Naive thymus-derived CD4-positive, alpha-beta T cell (primary cell): ENCODE results near the gene CAMK2A. TPM values are rescaled to one million over a fixed set of nuclear protein-coding genes. Genes with fewer than 3 reads are reported as not detected.

ENCODE experiments used
- ATAC-seq: fragments of 150-1000 bp; cut with Tn5 transposase; 2 replicates; pipeline ENCODE4 v1.10.0; 2021; ENCODE audit warnings: mild to moderate bottlenecking, moderate library complexity
- CTCF ChIA-PET: fragments of 350-600 bp; sonication (Branson Sonifier 250); formaldehyde crosslinking; loops from one replicate; lab custom pipeline; 2021; ENCODE audit warnings: antibody characterized with exemption; lab: Charles Lee
- POLR2A ChIA-PET: fragments of 350-600 bp; sonication (Branson Sonifier 250); formaldehyde crosslinking; loops from one replicate; lab custom pipeline; 2021; ENCODE audit warnings: antibody characterized with exemption, inconsistent platforms; lab: Charles Lee
- DNase-seq, 9 donors: peaks; one replicate each; pipeline versions ENCODE4 v3.0.0 to v3.0.0-alpha.2; 2020 to 2022; ENCODE audit warnings: mixed read lengths in 1 of 9
- H3K27ac ChIP-seq: one replicate; pipeline ENCODE4 v1.7.0; 2013; ENCODE audit warnings: mild to moderate bottlenecking, low read depth, low read length, moderate library complexity
- H3K27me3 ChIP-seq, 2 donors: one replicate each; pipeline ENCODE4 v1.7.0; 2013; ENCODE audit warnings: low read length in 2 of 2, mild to moderate bottlenecking in 2 of 2, moderate library complexity in 2 of 2; ENCODE audit not compliant: control insufficient read depth in 2 of 2, insufficient read depth in 2 of 2
- H3K36me3 ChIP-seq, 3 experiments: 1 replicate in 2 of 3; 2 replicates in 1 of 3; pipeline ENCODE4 v1.7.0; 2013; ENCODE audit warnings: low read length in 3 of 3, mild to moderate bottlenecking in 3 of 3, moderate library complexity in 1 of 3; ENCODE audit not compliant: insufficient read depth in 3 of 3, control insufficient read depth in 2 of 3
- H3K4me1 ChIP-seq, 2 donors: one replicate each; pipeline ENCODE4 v1.7.0; 2013; ENCODE audit warnings: low read length in 2 of 2, mild to moderate bottlenecking in 2 of 2, moderate library complexity in 1 of 2; ENCODE audit not compliant: control insufficient read depth in 2 of 2, insufficient read depth in 2 of 2
- H3K4me3 ChIP-seq: 2 replicates; pipeline ENCODE4 v1.7.0; 2013; ENCODE audit warnings: mild to moderate bottlenecking, low read length
- H3K9me3 ChIP-seq, 3 experiments: 1 replicate in 2 of 3; 2 replicates in 1 of 3; pipeline ENCODE4 v1.7.0; 2013; ENCODE audit warnings: low read length in 3 of 3; ENCODE audit not compliant: control insufficient read depth in 2 of 3
- H3K27ac Mint-ChIP-seq, 9 donors: one replicate each; pipeline ENCODE4 v1.8.0; 2020 to 2022; ENCODE audit warnings: mixed read lengths in 9 of 9, mild to moderate bottlenecking in 8 of 9, moderate library complexity in 5 of 9, inconsistent platforms in 2 of 9
- H3K27me3 Mint-ChIP-seq, 5 donors: one replicate each; pipeline ENCODE4 v1.8.0; 2021 to 2022; ENCODE audit warnings: mixed read lengths in 5 of 5, mild to moderate bottlenecking in 1 of 5
- H3K36me3 Mint-ChIP-seq, 5 donors: one replicate each; pipeline ENCODE4 v1.8.0; 2020 to 2022; ENCODE audit warnings: mixed read lengths in 5 of 5, mild to moderate bottlenecking in 3 of 5, inconsistent platforms in 1 of 5
- H3K4me1 Mint-ChIP-seq, 7 donors: one replicate each; pipeline ENCODE4 v1.8.0; 2020 to 2022; ENCODE audit warnings: mixed read lengths in 7 of 7, mild to moderate bottlenecking in 3 of 7, inconsistent platforms in 1 of 7
- H3K4me3 Mint-ChIP-seq, 10 donors: one replicate each; pipeline ENCODE4 v1.8.0; 2020 to 2022; ENCODE audit warnings: mild to moderate bottlenecking in 10 of 10, mixed read lengths in 10 of 10, moderate library complexity in 6 of 10, inconsistent platforms in 2 of 10
- H3K9me3 Mint-ChIP-seq, 11 donors: one replicate each; pipeline ENCODE4 v1.8.0; 2020 to 2022; ENCODE audit warnings: mixed read lengths in 11 of 11, mild to moderate bottlenecking in 4 of 11, inconsistent platforms in 1 of 11, moderate library complexity in 1 of 11
- intact Hi-C, 2 donors: fragments of 100-400 bp; cut with micrococcal nuclease; formaldehyde crosslinking; loops; one replicate each; pipeline ENCODE4 v1.15.1; 2023
- polyA plus RNA-seq, 2 donors: library from polyadenylated mRNA; unstranded; fragments of 300-500 nt; fragmentation: Illumina TruSeq; gene quantifications; one replicate each; pipeline ENCODE4 v1.2.3, GENCODE V29; 2021
- total RNA-seq, 6 experiments: library from RNA in 5 of 6; stranded (reverse) in 5 of 6; gene quantifications; 1 replicate in 5 of 6; 2 replicates in 1 of 6; pipeline ENCODE4 v1.2.3 and lab custom pipeline; 2021 to 2026

Gene CAMK2A
- total and polyA plus RNA-seq, 7 experiments from 2014 or later, result not detected

GRCh38 chr5:150174285-150174684, 115.3 kb downstream of the CAMK2A start:
- DNase-seq (no peak), ATAC-seq (no peak)
- Mint-ChIP-seq H3K27me3 (peaks cover 15 to 45% (median 31%) of the 10 kb centered on the region in 5 donors), H3K4me3 (no peak overlapping the region), H3K4me1 (peaks cover 0 to 3% (median 0%) of the 10 kb centered on the region in 7 donors), H3K9me3 (no peaks in the 10 kb centered on the region), H3K36me3 (no peaks in the 10 kb centered on the region), H3K27ac (no peak overlapping the region)
- H3K4me1 ChIP-seq, result no peaks in the 10 kb centered on the region
- no peak overlapping the region for H3K4me3 ChIP-seq
- ChIA-PET POLR2A (no interaction called here), CTCF (no interaction called here)
- intact Hi-C loops, result no loop called here
- H3K27me3 ChIP-seq, result no peaks in the 10 kb centered on the region
- H3K9me3 ChIP-seq, result no peaks in the 10 kb centered on the region
- H3K27ac ChIP-seq, result no peak overlapping the region
- H3K36me3 ChIP-seq, result no peaks in the 10 kb centered on the region

DNA sequence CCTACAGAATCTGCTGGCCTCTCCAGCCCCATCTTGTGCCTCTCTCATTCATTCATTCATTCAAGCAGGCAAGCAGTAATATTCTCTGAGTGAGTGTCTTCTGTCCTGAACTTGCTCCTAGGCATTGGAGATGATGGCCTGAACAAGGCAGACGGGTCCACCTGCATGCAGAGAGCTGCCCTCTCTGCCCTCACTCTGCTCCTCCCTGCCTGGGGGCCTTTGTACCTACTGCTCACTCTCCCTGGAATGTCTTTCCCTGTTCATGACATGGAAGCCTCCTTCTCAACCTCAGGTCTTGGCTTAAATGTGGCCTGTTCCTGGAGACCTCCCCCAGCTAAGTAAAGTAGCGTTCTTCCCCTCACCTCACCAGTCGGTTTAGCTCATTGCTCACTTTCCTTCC, 116.4 kb downstream of the CAMK2A start:
- intact Hi-C loops, result no loop called here
- no peak overlapping the region for H3K27ac Mint-ChIP-seq
- DNase-seq, result no peak
- Histone ChIP-seq H3K27ac (no peak overlapping the region), H3K4me3 (no peak overlapping the region), H3K27me3 (no peaks in the 10 kb centered on the region), H3K9me3 (no peaks in the 10 kb centered on the region), H3K4me1 (no peaks in the 10 kb centered on the region), H3K36me3 (no peaks in the 10 kb centered on the region)
- H3K36me3 Mint-ChIP-seq, result no peaks in the 10 kb centered on the region
- H3K27me3 Mint-ChIP-seq, result peaks cover 24 to 56% (median 41%) of the 10 kb centered on the region in 5 donors
- no peaks in the 10 kb centered on the region for H3K9me3 Mint-ChIP-seq
- H3K4me1 Mint-ChIP-seq, result peaks cover 0 to 3% (median 0%) of the 10 kb centered on the region in 7 donors
- ChIA-PET CTCF (no interaction called here), POLR2A (no interaction called here)
- H3K4me3 Mint-ChIP-seq, result no peak overlapping the region
- ATAC-seq, result no peak

GRCh38 chr5:150172556-150172955, 117.0 kb downstream of the CAMK2A start:
- ChIA-PET CTCF (no interaction called here), POLR2A (no interaction called here)
- Histone ChIP-seq H3K36me3 (no peaks in the 10 kb centered on the region), H3K4me3 (no peak overlapping the region), H3K27ac (no peak overlapping the region), H3K4me1 (no peaks in the 10 kb centered on the region), H3K9me3 (no peaks in the 10 kb centered on the region), H3K27me3 (no peaks in the 10 kb centered on the region)
- intact Hi-C loops, result no loop called here
- Mint-ChIP-seq H3K36me3 (no peaks in the 10 kb centered on the region), H3K27me3 (peaks cover 30 to 60% (median 45%) of the 10 kb centered on the region in 5 donors), H3K27ac (no peak overlapping the region), H3K4me1 (peaks cover 0 to 3% (median 0%) of the 10 kb centered on the region in 7 donors), H3K4me3 (no peak overlapping the region), H3K9me3 (no peaks in the 10 kb centered on the region)
- no peak for DNase-seq
- no peak for ATAC-seq

- H3K9me3 ChIP-seq, result no peaks in the 10 kb centered on the region
- no peak for ATAC-seq
These were observed 117.4 kb downstream of the CAMK2A start for GRCh38 chr5:150172145-150172544.

More at GRCh38 chr5:150172145-150172544, 117.4 kb downstream of the CAMK2A start:
- Mint-ChIP-seq H3K4me3 (no peak overlapping the region), H3K4me1 (peaks cover 0 to 3% (median 0%) of the 10 kb centered on the region in 7 donors), H3K9me3 (no peaks in the 10 kb centered on the region), H3K36me3 (no peaks in the 10 kb centered on the region), H3K27ac (no peak overlapping the region), H3K27me3 (peaks cover 33 to 64% (median 48%) of the 10 kb centered on the region in 5 donors)
- H3K27me3 ChIP-seq, result no peaks in the 10 kb centered on the region
- CTCF ChIA-PET, result no interaction called here
- intact Hi-C loops, result no loop called here
- POLR2A ChIA-PET, result no interaction called here
- DNase-seq, result no peak
- H3K27ac ChIP-seq, result no peak overlapping the region
- no peak overlapping the region for H3K4me3 ChIP-seq
- no peaks in the 10 kb centered on the region for H3K36me3 ChIP-seq
- no peaks in the 10 kb centered on the region for H3K4me1 ChIP-seq

Other genes starting within 250 kb of the CAMK2A start
- gene CSF1R, start 203.2 kb downstream of the CAMK2A start, total RNA-seq, result 10 to 100 TPM in 1 of 5 experiments, 1 to 10 TPM in 3, under 1 TPM in 1; 0.36 to 92.4 (median 6.4) TPM
- under 1 TPM; 0.09 to 0.72 TPM for gene CSF1R, start 203.2 kb downstream of the CAMK2A start, polyA plus RNA-seq
- 1 to 10 TPM in 2 of 5 experiments, under 1 TPM in 1, not detected in 2; 0.64 to 8.5 (median 5.1) TPM for gene PDGFRB, start 133.9 kb downstream of the CAMK2A start, total RNA-seq
- under 1 TPM in 1 of 2 donors, not detected in 1; 0.37 TPM for gene PDGFRB, start 133.9 kb downstream of the CAMK2A start, polyA plus RNA-seq
- not detected for gene CDX1, start 123.0 kb downstream of the CAMK2A start, total RNA-seq
- not detected for gene CDX1, start 123.0 kb downstream of the CAMK2A start, polyA plus RNA-seq
- gene SLC6A7, start 99.7 kb downstream of the CAMK2A start, total RNA-seq, result not detected
- gene SLC6A7, start 99.7 kb downstream of the CAMK2A start, polyA plus RNA-seq, result not detected
- gene ARSI, start 13.1 kb upstream of the CAMK2A start, total RNA-seq, result 1 to 10 TPM in 1 of 5 experiments, not detected in 4; 1.6 TPM
- gene ARSI, start 13.1 kb upstream of the CAMK2A start, polyA plus RNA-seq, result not detected
- 10 to 100 TPM; 45.9 to 60.0 (median 54.6) TPM for gene TCOF1, start 67.9 kb upstream of the CAMK2A start, total RNA-seq
- 10 to 100 TPM in 1 of 2 donors, 1 to 10 TPM in 1; 3.9 to 27.0 TPM for gene TCOF1, start 67.9 kb upstream of the CAMK2A start, polyA plus RNA-seq
- gene CD74, start 123.1 kb upstream of the CAMK2A start, total RNA-seq, result 1,000 to 10,000 TPM in 1 of 5 experiments, 100 to 1,000 TPM in 4; 153 to 1,948 (median 540) TPM
- 100 to 1,000 TPM; 295 to 413 TPM for gene CD74, start 123.1 kb upstream of the CAMK2A start, polyA plus RNA-seq
- 1,000 to 10,000 TPM; 2,331 to 7,378 (median 6,414) TPM for gene RPS14, start 160.0 kb upstream of the CAMK2A start, total RNA-seq
- over 10,000 TPM in 1 of 2 donors, 1,000 to 10,000 TPM in 1; 8,640 to 11,248 TPM for gene RPS14, start 160.0 kb upstream of the CAMK2A start, polyA plus RNA-seq
- gene NDST1, start 218.4 kb upstream of the CAMK2A start, total RNA-seq, result 10 to 100 TPM in 1 of 5 experiments, 1 to 10 TPM in 4; 1.0 to 17.5 (median 1.6) TPM
- gene NDST1, start 218.4 kb upstream of the CAMK2A start, polyA plus RNA-seq, result 1 to 10 TPM in 1 of 2 donors, under 1 TPM in 1; 0.69 to 1.1 TPM